ENCODE data around the gene SUPT5H.

SUPT5H gene

GRCh38 chr19:39434123-39435076 is 11.0 kb upstream of the SUPT5H start:
- ATAC-seq, result no peak
- TF ChIP-seq ZNF565 (CRISPR knock-in tag; conservative IDR thresholded peaks at IDR 0.05; ENCODE audit: low read depth) (no peak), PATZ1 (CRISPR knock-in tag; IDR thresholded peaks at IDR 0.05; ENCODE audit: borderline replicate concordance) (no peak), POU6F1 (CRISPR knock-in tag; IDR thresholded peaks at IDR 0.05; ENCODE audit: borderline replicate concordance, low read depth) (no peak), PPARA (CRISPR knock-in tag; IDR thresholded peaks at IDR 0.05; ENCODE audit: borderline replicate concordance) (no peak), ISL1 (CRISPR knock-in tag; IDR thresholded peaks at IDR 0.05) (no peak), OSR1 (CRISPR knock-in tag; IDR thresholded peaks at IDR 0.05) (no peak), CREB5 (CRISPR knock-in tag; IDR thresholded peaks at IDR 0.05; ENCODE audit: low read depth) (no peak), CSDC2 (CRISPR knock-in tag; IDR thresholded peaks at IDR 0.05) (no peak), ZNF70 (CRISPR knock-in tag; IDR thresholded peaks at IDR 0.05) (no peak), TCF4 (CRISPR knock-in tag; IDR thresholded peaks at IDR 0.05; ENCODE audit: borderline replicate concordance) (no peak), CSRNP3 (CRISPR knock-in tag; IDR thresholded peaks at IDR 0.05) (no peak), SNAI2 (CRISPR knock-in tag; IDR thresholded peaks at IDR 0.05) (no peak), ZFP3 (CRISPR knock-in tag; IDR thresholded peaks at IDR 0.05) (no peak)

- peak; percentile 91 for ATAC-seq
- TF ChIP-seq ZFP30 (CRISPR knock-in tag; IDR thresholded peaks at IDR 0.05) (0 out of 2 replicates have a peak, but pooled peaks have one; percentile 8), ESRRG (CRISPR knock-in tag; IDR thresholded peaks at IDR 0.05) (no peak)
Measured at GRCh38 chr19:39435499-39436349, 9.7 kb upstream of the SUPT5H start, which contains the start of gene RPS16. Gene RPS16, minus strand, starts transcription at chr19:39435949. Its CDS starts 54 bp downstream, at chr19:39435895.

GRCh38 chr19:39436350-39436716 is 9.0 kb upstream of the SUPT5H start:
- no peak for ATAC-seq
- TF ChIP-seq ZFP3 (CRISPR knock-in tag; IDR thresholded peaks at IDR 0.05) (no peak), GLIS3 (CRISPR knock-in tag; IDR thresholded peaks at IDR 0.05) (no peak), PATZ1 (CRISPR knock-in tag; IDR thresholded peaks at IDR 0.05; ENCODE audit: borderline replicate concordance) (no peak), CSDC2 (CRISPR knock-in tag; IDR thresholded peaks at IDR 0.05) (no peak), RARB (CRISPR knock-in tag; IDR thresholded peaks at IDR 0.05) (no peak), ZFP30 (CRISPR knock-in tag; IDR thresholded peaks at IDR 0.05) (no peak), ISL1 (CRISPR knock-in tag; IDR thresholded peaks at IDR 0.05) (no peak), ESRRG (CRISPR knock-in tag; IDR thresholded peaks at IDR 0.05) (no peak), PPARA (CRISPR knock-in tag; IDR thresholded peaks at IDR 0.05; ENCODE audit: borderline replicate concordance) (no peak), ZC3H10 (CRISPR knock-in tag; IDR thresholded peaks at IDR 0.05) (no peak), ZNF8 (CRISPR knock-in tag; IDR thresholded peaks at IDR 0.05) (no peak), TCF4 (CRISPR knock-in tag; IDR thresholded peaks at IDR 0.05; ENCODE audit: borderline replicate concordance) (no peak), TSHZ2 (CRISPR knock-in tag; IDR thresholded peaks at IDR 0.05) (no peak), ZNF565 (CRISPR knock-in tag; conservative IDR thresholded peaks at IDR 0.05; ENCODE audit: low read depth) (no peak), CSRNP3 (CRISPR knock-in tag; IDR thresholded peaks at IDR 0.05) (no peak)
